ENCODE measurements around the gene SLC12A1. TPM values are rescaled to one million over a fixed set of nuclear protein-coding genes. Genes with fewer than 3 reads are reported as not detected.

Gene SLC12A1
- total RNA-seq, 3 donors from 2014 or later, result not detected

DNA sequence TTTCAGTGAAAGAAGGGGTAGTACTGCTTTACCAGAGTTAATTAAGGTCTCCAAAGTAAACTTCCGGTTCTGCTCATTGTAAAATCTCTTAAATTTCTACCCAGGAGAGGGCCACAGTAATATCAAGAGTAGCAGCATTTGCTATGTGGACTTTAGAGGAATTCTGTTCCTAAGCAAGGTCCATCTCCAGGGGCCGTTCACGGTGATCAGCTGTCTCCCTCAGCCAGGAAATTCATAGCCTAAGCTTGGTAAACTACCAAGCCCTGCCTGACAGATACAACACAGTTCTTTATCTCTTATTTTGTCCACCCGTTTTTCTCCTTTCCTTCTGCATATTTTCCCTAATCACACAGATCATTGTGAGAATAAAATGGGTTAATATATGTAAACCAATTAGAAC is 127.4 kb downstream of the SLC12A1 start:
- no peak for ATAC-seq
- Mint-ChIP-seq H3K4me3 (peak overlapping the region; percentile 91), H3K9me3 (no peaks in the 10 kb centered on the region), H3K27me3 (ENCODE audit: low read depth) (no peaks in the 10 kb centered on the region), H3K4me1 (ENCODE audit: low read depth) (peaks cover 17% of the 10 kb centered on the region), H3K36me3 (ENCODE audit: insufficient read depth) (peaks cover 19% of the 10 kb centered on the region)
- DNase-seq, result no peak

DNA sequence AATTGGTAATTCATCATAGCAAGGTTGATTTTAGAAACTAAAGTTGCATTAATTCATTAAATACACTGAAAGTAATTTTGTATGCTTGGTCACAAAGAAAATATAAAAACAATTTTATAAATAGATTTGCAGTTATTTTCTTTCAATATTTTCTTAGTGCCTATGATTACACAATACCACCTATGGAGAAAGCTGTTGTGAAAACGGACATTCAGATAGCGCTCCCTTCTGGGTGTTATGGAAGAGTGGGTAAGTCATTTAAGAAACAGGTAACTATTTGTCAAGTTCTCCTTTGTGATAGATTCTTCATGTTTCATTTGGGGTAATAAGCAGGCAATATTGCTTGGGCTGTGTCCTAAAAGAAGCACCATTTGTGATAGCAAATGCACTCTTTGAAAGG is 128.2 kb downstream of the SLC12A1 start:
- Mint-ChIP-seq H3K4me1 (ENCODE audit: low read depth) (peaks cover 17% of the 10 kb centered on the region), H3K27me3 (ENCODE audit: low read depth) (no peaks in the 10 kb centered on the region), H3K36me3 (ENCODE audit: insufficient read depth) (peaks cover 19% of the 10 kb centered on the region), H3K4me3 (no peak overlapping the region), H3K9me3 (no peaks in the 10 kb centered on the region)
- DNase-seq (no peak), ATAC-seq (no peak)

DNA sequence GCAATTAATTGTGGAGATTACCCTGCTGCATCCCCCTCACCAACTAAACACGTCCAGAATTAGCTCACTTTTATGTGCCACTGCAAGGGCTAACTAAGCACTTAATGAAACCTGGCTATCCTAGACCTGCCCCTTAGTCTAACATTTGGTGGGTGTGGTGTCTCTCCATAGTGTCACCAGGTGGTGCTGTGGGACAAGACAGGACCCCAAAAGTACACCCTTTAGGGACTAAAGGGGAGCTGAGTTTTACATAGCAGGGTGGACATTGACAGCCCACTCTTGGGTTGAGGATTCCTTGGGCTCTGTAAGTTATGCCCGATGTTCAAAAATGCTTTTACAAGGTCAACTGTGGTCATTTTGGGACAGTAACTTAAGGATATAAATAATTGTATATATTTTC is 130.8 kb downstream of the SLC12A1 start:
- no peak overlapping the region for H3K4me3 Mint-ChIP-seq
- peaks cover 16% of the 10 kb centered on the region for H3K4me1 Mint-ChIP-seq (ENCODE audit: low read depth)
- peaks cover 25% of the 10 kb centered on the region for H3K36me3 Mint-ChIP-seq (ENCODE audit: insufficient read depth)
- H3K27me3 Mint-ChIP-seq (ENCODE audit: low read depth), result no peaks in the 10 kb centered on the region
- no peaks in the 10 kb centered on the region for H3K9me3 Mint-ChIP-seq
- ATAC-seq, result no peak
- no peak for DNase-seq

DNA sequence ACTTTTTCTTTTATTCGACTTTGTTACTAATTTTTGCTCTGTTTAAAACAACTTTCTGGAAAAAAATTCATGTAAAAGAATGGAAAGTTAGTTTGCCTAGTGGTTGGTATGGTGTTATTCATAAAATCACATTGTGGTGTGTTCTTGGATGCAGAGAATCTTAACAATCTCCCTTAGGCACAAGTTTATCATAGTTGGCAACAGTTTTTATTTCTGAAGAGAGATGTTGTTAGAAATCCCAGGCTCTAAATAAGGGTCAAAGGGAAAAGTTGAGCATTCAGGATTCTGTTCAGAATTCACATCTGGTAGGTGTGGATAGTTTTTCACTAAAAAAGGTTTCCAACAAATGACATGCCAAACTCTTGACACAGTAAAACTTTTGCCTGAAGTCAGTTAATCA is 131.5 kb downstream of the SLC12A1 start:
- Mint-ChIP-seq H3K27me3 (ENCODE audit: low read depth) (no peaks in the 10 kb centered on the region), H3K36me3 (ENCODE audit: insufficient read depth) (peaks cover 29% of the 10 kb centered on the region), H3K4me1 (ENCODE audit: low read depth) (peaks cover 14% of the 10 kb centered on the region), H3K9me3 (no peaks in the 10 kb centered on the region), H3K4me3 (no peak overlapping the region)
- DNase-seq (no peak), ATAC-seq (no peak)

DNA sequence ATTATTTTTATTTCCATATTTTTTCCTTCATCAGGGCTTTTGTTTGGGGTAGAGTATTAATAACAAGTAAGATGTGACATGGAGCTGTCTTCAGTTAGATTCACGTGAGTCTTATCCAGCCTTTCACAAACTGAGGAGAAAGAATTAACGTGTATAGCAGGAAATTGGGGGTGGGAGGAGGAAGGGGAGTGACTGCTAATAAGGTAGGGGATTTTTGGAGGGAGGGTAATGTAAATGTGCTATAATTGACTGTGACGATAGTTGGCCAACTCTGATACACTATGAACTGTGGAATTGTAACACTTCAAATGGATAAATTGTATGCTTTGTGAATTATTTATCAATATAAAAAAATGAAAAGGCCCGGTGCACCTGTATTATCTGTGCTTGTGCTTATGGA is 134.0 kb downstream of the SLC12A1 start:
- no peaks in the 10 kb centered on the region for H3K9me3 Mint-ChIP-seq

DNA sequence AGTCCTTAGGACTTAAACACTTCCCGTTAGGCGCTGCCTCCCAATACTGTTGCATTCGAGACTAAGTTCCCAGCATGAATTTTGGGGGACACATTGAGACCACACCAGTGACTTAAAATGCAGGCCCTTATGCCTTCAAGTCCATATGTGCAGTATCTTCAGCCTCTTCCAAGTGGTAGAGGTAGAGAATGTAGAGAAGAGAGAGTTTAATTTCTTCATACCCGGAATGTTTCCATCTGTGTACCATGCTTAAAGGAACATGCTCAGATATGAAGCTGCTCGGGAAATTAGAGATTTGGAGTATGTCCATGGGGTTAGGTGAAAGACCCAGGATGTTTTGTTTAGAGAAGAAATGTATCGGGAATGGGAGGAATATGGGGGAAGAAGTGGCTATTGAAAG is 137.8 kb downstream of the SLC12A1 start:
- Mint-ChIP-seq H3K4me3 (no peak overlapping the region), H3K9me3 (no peaks in the 10 kb centered on the region), H3K27me3 (ENCODE audit: low read depth) (no peaks in the 10 kb centered on the region), H3K36me3 (ENCODE audit: insufficient read depth) (peaks cover 17% of the 10 kb centered on the region), H3K4me1 (ENCODE audit: low read depth) (peaks cover 6% of the 10 kb centered on the region)
- ATAC-seq, result no peak
- no peak for DNase-seq

More for the DNA sequence above, 134.0 kb downstream of the SLC12A1 start:
- DNase-seq, result no peak
- ATAC-seq, result no peak
- no peak overlapping the region for H3K4me3 Mint-ChIP-seq
- no peaks in the 10 kb centered on the region for H3K27me3 Mint-ChIP-seq (ENCODE audit: low read depth)
- peaks cover 6% of the 10 kb centered on the region for H3K4me1 Mint-ChIP-seq (ENCODE audit: low read depth)
- H3K36me3 Mint-ChIP-seq (ENCODE audit: insufficient read depth), result peaks cover 26% of the 10 kb centered on the region

DNA sequence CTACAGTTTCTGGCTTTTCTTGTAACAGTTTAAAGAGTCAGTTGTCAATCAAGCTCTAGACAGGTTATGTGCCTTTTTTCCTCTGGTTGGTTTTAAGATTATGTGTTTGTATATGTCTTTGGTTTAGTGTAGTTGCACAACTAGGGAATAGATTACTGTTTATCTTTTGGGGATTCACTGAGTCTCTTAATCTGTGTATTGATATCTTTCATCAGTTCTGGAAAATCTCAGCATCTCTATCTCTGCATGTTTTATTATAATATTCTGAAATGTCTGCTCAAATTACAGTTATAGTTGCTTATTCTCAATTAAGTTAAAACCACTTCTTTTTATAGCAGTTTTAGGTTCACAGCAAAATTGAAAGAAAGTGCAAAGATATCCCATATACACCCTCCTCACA is 139.4 kb downstream of the SLC12A1 start:
- H3K27me3 Mint-ChIP-seq (ENCODE audit: low read depth), result no peaks in the 10 kb centered on the region
- peaks cover 13% of the 10 kb centered on the region for H3K36me3 Mint-ChIP-seq (ENCODE audit: insufficient read depth)
- DNase-seq (no peak), ATAC-seq (no peak)
- no peaks in the 10 kb centered on the region for H3K9me3 Mint-ChIP-seq
- peaks cover under 1% of the 10 kb centered on the region for H3K4me1 Mint-ChIP-seq (ENCODE audit: low read depth)
- no peak overlapping the region for H3K4me3 Mint-ChIP-seq

DNA sequence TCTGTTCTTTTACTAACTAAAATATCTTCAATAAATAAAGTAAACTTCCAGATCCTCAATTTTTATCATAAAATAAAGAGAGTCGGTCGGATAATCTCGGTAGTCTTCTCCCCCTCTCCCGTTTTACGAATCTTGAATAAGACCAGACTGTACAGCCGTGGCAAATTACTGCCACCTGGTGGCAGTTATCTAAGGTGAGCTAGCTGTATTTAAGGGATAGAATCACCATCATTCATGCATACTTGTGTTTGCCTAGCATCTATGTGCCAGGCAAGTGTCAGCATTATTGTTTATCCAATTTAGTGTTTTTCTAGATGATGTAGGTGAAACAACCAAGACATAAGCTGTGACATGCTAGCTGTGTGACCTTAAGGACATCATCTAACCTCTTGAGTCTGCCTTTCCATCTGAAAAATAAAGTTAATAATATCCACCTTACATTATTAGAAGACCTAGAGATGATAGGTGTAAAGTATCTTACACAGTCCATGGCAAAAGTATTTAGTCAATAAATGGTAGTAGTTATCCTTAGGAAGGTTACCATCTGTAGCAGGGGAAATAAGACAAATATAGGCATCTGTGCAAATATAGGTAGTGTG is 146.5 kb downstream of the SLC12A1 start:
- peak; percentile 36 for DNase-seq
- Mint-ChIP-seq H3K36me3 (ENCODE audit: insufficient read depth) (no peaks in the 10 kb centered on the region), H3K27me3 (ENCODE audit: low read depth) (no peaks in the 10 kb centered on the region), H3K4me3 (no peak overlapping the region), H3K9me3 (no peaks in the 10 kb centered on the region), H3K4me1 (ENCODE audit: low read depth) (no peaks in the 10 kb centered on the region)
- ATAC-seq, result peak; percentile 86 to 89

Other genes with a start within 250 kb of the SLC12A1 start
- gene SLC24A5, start 85.3 kb upstream of the SLC12A1 start, total RNA-seq, result not detected
- 1 to 10 TPM; 6.3 to 8.4 (median 7.6) TPM for gene MYEF2, start 28.0 kb upstream of the SLC12A1 start, total RNA-seq
- gene CTXN2, start 14.6 kb upstream of the SLC12A1 start, total RNA-seq, result not detected
- 100 to 1,000 TPM; 194 to 248 (median 214) TPM for gene DUT, start 125.1 kb downstream of the SLC12A1 start, total RNA-seq